ENCODE results near the gene TRIM50.
"Not testable (repeated sequence)": the region's sequence is repeated elsewhere in the genome, so short reads cannot be mapped to it uniquely, and the experiment has no call there.

TRIM50 gene

GRCh38 chr7:73308665-73309214, 19.1 kb downstream of the TRIM50 start, which contains the start of gene NSUN5:
Gene NSUN5, minus strand, starts transcription at chr7:73308826. Its CDS starts 36 bp downstream, at chr7:73308790.
- Mint-ChIP-seq H3K4me1 (peaks cover 39% of the 10 kb centered on the region), H3K9me3 (no peaks in the 10 kb centered on the region), H3K27ac (peak within 1 kb of the TSS; percentile 97), H3K4me3 (peak within 1 kb of the TSS; percentile 96), H3K36me3 (peaks cover 50% of the 10 kb centered on the region)
- ATAC-seq: peak; percentile 98
- DNase-seq (ENCODE audit: low spot score in 2 of 2): peak; percentile 73 to 91

- ATAC-seq (peak; percentile 50), DNase-seq (ENCODE audit: low spot score in 2 of 2) (no peak)
These were observed 19.7 kb downstream of the TRIM50 start for GRCh38 chr7:73308074-73308664.

GRCh38 chr7:73307436-73307835, 20.4 kb downstream of the TRIM50 start:
- Mint-ChIP-seq H3K4me3 (peak overlapping the region; percentile 96), H3K4me1 (peaks cover 39% of the 10 kb centered on the region), H3K9me3 (no peaks in the 10 kb centered on the region), H3K36me3 (peaks cover 58% of the 10 kb centered on the region), H3K27ac (peak overlapping the region; percentile 97)
- ATAC-seq: no peak
- DNase-seq (ENCODE audit: low spot score in 2 of 2): no peak

More at GRCh38 chr7:73308074-73308664, 19.7 kb downstream of the TRIM50 start:
- Mint-ChIP-seq H3K27ac (peak overlapping the region; percentile 97), H3K4me1 (peaks cover 39% of the 10 kb centered on the region), H3K36me3 (peaks cover 52% of the 10 kb centered on the region), H3K9me3 (no peaks in the 10 kb centered on the region), H3K4me3 (peak overlapping the region; percentile 96)

- peaks cover 58% of the 10 kb centered on the region for H3K36me3 Mint-ChIP-seq
- ATAC-seq; H3K4me3 Mint-ChIP-seq; DNase-seq (ENCODE audit: low spot score in 2 of 2); H3K27ac Mint-ChIP-seq; H3K9me3 Mint-ChIP-seq: not testable (repeated sequence)
- H3K4me1 Mint-ChIP-seq: peaks cover 39% of the 10 kb centered on the region
These were observed 23.1 kb downstream of the TRIM50 start for GRCh38 chr7:73304612-73305387.

- H3K36me3 Mint-ChIP-seq: peaks cover 58% of the 10 kb centered on the region
- ATAC-seq (no peak), DNase-seq (ENCODE audit: low spot score in 2 of 2) (no peak)
- no peaks in the 10 kb centered on the region for H3K9me3 Mint-ChIP-seq
- H3K4me3 Mint-ChIP-seq: no peak overlapping the region
- H3K4me1 Mint-ChIP-seq: peaks cover 34% of the 10 kb centered on the region
- no peak overlapping the region for H3K27ac Mint-ChIP-seq
These were observed 23.8 kb downstream of the TRIM50 start for GRCh38 chr7:73304071-73304470.

DNA sequence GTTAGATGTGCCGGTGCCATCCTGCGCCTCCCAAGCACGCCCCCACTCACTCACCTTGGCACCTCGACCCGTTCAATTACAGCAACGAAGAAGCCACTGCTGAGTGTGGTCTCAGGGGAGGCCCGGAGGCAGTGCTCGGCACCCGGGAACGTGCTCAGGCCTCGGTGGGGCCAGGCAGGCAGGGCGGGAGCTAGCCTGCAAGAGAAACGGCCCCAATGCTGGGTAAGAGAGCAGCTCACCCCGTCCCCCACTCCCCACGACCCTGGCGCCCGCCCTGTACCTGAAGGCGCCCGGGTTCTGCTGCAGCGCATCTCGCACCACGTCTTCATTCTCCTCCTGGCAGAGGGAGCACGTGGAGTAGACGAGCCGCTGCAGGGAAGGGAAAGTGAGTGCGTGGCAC, 24.3 kb downstream of the TRIM50 start:
- ATAC-seq (no peak), DNase-seq (ENCODE audit: low spot score in 2 of 2) (no peak)
- Mint-ChIP-seq H3K27ac (no peak overlapping the region), H3K4me3 (no peak overlapping the region), H3K9me3 (no peaks in the 10 kb centered on the region), H3K36me3 (peaks cover 55% of the 10 kb centered on the region), H3K4me1 (peaks cover 28% of the 10 kb centered on the region)

DNA sequence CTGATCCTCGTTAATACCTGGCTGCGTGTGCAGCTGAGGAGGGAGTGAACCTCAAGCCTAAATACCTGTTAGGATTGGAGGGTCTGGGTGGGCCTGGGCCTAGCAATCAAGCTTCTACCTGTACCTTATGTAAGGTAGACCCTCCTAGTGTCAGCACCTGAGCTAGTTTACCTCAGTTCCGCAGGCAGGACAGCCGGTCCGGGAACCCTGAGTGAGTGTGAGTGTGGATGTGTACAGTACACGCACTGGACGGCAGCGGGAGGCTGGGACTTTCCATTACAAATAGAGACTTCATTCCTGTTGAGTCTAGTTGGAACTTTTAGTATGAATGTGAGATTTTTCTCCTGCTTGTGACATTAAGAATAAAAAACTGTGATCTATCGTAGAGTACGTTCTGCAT, 25.0 kb downstream of the TRIM50 start:
- H3K9me3 Mint-ChIP-seq; H3K4me3 Mint-ChIP-seq; H3K27ac Mint-ChIP-seq; ATAC-seq; DNase-seq (ENCODE audit: low spot score in 2 of 2): not testable (repeated sequence)
- H3K36me3 Mint-ChIP-seq: peaks cover 48% of the 10 kb centered on the region
- H3K4me1 Mint-ChIP-seq: peaks cover 21% of the 10 kb centered on the region

DNA sequence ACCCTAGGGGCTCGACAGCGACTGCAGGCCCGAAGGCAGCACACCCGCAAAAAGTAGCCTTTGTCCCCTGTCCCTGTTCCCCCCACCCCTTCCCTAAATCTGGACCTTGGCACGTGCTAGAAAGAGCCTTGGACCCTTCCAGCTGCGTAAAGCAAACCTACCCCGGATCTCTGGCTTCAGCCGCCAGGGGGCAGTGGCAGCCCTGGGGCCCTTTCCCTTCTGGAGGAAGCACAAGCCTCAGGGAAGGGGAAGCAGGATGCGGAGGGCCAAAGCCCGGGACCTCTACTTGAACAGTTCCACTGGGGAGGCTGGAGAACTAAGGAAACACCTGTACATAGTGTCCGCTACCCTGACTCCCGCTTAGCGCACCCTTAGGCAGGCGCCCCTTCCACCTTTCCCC, 26.8 kb downstream of the TRIM50 start:
- ATAC-seq; H3K4me3 Mint-ChIP-seq; H3K9me3 Mint-ChIP-seq; H3K4me1 Mint-ChIP-seq; DNase-seq (ENCODE audit: low spot score in 2 of 2); H3K27ac Mint-ChIP-seq: not testable (repeated sequence)
- peaks cover 31% of the 10 kb centered on the region for H3K36me3 Mint-ChIP-seq

DNA sequence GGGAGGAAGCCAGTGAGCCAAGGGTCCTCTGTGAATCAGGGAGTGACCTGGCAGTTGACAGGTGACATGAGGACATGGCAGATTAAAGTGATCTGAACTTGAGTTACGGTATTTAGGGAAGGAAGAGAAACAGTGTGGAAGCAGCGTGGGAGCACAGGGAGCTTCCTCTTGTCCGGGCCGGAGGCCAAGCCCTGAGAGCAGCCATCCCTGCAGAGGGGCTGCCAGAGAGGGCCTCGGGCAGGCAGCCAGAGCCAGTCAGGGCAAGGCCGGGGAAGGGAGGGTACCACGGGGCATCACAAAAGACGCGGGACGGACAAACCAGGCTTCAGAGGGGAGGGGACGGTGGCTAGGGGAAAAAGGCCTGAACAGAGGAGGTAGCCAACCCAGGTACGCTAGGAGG, 28.1 kb downstream of the TRIM50 start:
- not testable (repeated sequence) for ATAC-seq; H3K4me3 Mint-ChIP-seq; H3K4me1 Mint-ChIP-seq; H3K27ac Mint-ChIP-seq; DNase-seq (ENCODE audit: low spot score in 2 of 2); H3K9me3 Mint-ChIP-seq
- peaks cover 18% of the 10 kb centered on the region for H3K36me3 Mint-ChIP-seq

GRCh38 chr7:73297706-73298105, 30.2 kb downstream of the TRIM50 start:
- DNase-seq (ENCODE audit: low spot score in 2 of 2); H3K36me3 Mint-ChIP-seq; H3K9me3 Mint-ChIP-seq; H3K4me3 Mint-ChIP-seq; ATAC-seq; H3K4me1 Mint-ChIP-seq; H3K27ac Mint-ChIP-seq: not testable (repeated sequence)

GRCh38 chr7:73297235-73297634, 30.6 kb downstream of the TRIM50 start:
- not testable (repeated sequence) for H3K27ac Mint-ChIP-seq; H3K4me1 Mint-ChIP-seq; H3K4me3 Mint-ChIP-seq; ATAC-seq; H3K9me3 Mint-ChIP-seq; H3K36me3 Mint-ChIP-seq; DNase-seq (ENCODE audit: low spot score in 2 of 2)

- H3K36me3 Mint-ChIP-seq; H3K9me3 Mint-ChIP-seq; H3K27ac Mint-ChIP-seq; DNase-seq (ENCODE audit: low spot score in 2 of 2); ATAC-seq; H3K4me3 Mint-ChIP-seq; H3K4me1 Mint-ChIP-seq: not testable (repeated sequence)
These were observed 50.7 kb downstream of the TRIM50 start for GRCh38 chr7:73277210-73277609.

DNA sequence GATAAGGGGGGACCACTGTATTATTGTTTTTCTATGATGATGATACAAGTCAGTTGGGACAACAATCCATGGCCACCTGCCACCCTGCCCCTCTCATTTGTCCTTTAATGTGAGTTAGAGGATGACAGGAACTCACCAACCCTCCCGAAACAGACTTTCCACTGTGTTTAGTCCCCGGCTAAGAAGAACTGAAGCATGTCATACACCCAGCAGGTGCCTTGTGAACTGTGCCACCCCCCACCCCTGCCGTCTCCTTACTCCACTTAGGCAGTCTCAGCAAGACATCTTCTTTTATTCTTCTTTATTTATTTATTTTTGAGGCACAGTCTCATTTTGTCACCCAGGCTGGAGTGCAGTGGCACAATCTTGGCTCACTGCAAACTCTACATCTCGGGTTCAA, 60.1 kb downstream of the TRIM50 start:
- ATAC-seq; H3K36me3 Mint-ChIP-seq; H3K4me1 Mint-ChIP-seq; H3K27ac Mint-ChIP-seq; DNase-seq (ENCODE audit: low spot score in 2 of 2); H3K9me3 Mint-ChIP-seq; H3K4me3 Mint-ChIP-seq: not testable (repeated sequence)

GRCh38 chr7:73266719-73267368, 61.0 kb downstream of the TRIM50 start:
- not testable (repeated sequence) for DNase-seq (ENCODE audit: low spot score in 2 of 2); H3K4me1 Mint-ChIP-seq; H3K27ac Mint-ChIP-seq; H3K4me3 Mint-ChIP-seq; H3K9me3 Mint-ChIP-seq; H3K36me3 Mint-ChIP-seq
- peak; percentile 92 for ATAC-seq
